ENCODE measurements around the gene MCM3AP.

DNA sequence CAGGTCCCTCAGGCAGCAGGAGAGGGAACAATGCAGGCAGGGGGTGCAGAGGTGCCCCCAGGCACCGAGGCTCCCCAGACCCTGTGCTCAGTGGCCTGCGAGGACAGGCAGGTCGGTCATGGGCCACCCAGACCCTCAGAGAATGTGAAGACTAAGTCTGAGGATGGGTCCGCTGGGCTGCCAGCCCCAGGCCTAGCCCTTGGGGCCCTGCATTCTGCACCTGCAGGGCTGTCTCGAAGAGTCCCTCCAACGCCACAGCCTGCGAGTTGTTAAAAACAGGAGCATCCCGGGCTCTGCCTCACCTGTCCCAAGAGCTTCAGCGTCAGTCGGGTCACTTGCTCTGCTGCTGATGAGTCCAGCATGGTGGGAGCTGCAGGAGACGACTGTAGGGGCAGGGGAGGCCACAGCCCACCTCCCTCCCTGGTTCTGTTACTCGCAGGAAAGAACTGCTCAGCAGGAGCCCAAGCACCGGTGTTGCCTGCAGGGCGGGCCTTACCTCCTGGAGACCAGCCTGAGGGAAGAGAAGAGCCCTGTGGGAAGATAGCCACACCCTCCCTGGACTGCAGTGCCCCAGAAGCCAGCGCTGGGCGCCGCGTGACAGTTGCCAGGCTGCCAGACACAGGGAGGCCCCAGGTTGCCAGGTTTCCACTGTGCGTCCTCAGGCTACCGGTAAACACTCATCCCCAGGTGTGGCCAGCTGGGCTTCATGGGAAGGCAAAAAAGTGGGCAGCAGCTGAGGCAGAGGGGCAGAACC lies 32.5 kb upstream of the MCM3AP start:
- TF ChIP-seq CTCF (IDR thresholded peaks at IDR 0.05) (no peak), POLR2A (IDR thresholded peaks at IDR 0.05) (peak in 2 of 3 donors; percentile 23 to 34)

Data from body of pancreas (tissue), 4 donors.